HFFc6 (cell line): ENCODE data around the gene VWC2L. TPM values are rescaled to one million over a fixed set of nuclear protein-coding genes. Genes with fewer than 3 reads are reported as not detected.

Experiments
- DNase-seq: peaks from one replicate; pipeline ENCODE4 v3.0.0-alpha.2; 2018
- H3K27ac Mint-ChIP-seq: 2 replicates; pipeline ENCODE4 v1.8.0; 2020; ENCODE audit warnings: mild to moderate bottlenecking, mixed read lengths
- H3K27me3 Mint-ChIP-seq: 2 replicates; pipeline ENCODE4 v1.8.0; 2021; ENCODE audit warnings: mild to moderate bottlenecking, moderate library complexity, mixed read lengths; ENCODE audit not compliant: insufficient read depth
- H3K36me3 Mint-ChIP-seq: 2 replicates; pipeline ENCODE4 v1.8.0; 2021; ENCODE audit warnings: low read depth, mixed read lengths
- H3K4me1 Mint-ChIP-seq: 2 replicates; pipeline ENCODE4 v1.8.0; 2020; ENCODE audit warnings: low read depth, mixed read lengths
- H3K4me3 Mint-ChIP-seq: 2 replicates; pipeline ENCODE4 v1.8.0; 2020; ENCODE audit warnings: mild to moderate bottlenecking, moderate library complexity, mixed read lengths
- H3K9me3 Mint-ChIP-seq: 2 replicates; pipeline ENCODE4 v1.8.0; 2020; ENCODE audit warnings: mild to moderate bottlenecking, mixed read lengths
- total RNA-seq, 6 experiments: library from RNA; stranded (reverse); fragmentation: NEBNext Ultra II Directional; extraction: Animal tissue kit (Norgen Biotek cat#: 25700); gene quantifications; 2 replicates in 1 of 6; 3 replicates in 5 of 6; pipeline ENCODE4 v1.2.3, GENCODE V29; 2021
- TF ChIP-seq, protein P1 (sequence below): fragments of 200-600 bp; sonication (generic); IDR thresholded peaks from 2 replicates; pipeline ENCODE4 v1.5.0; 2021; ENCODE audit warnings: antibody characterized with exemption, mild to moderate bottlenecking

Gene VWC2L
- total RNA-seq, 6 experiments from 2014 or later: not detected

- no peak overlapping the region for H3K4me3 Mint-ChIP-seq
- no peaks in the 10 kb centered on the region for H3K4me1 Mint-ChIP-seq
- no peak for DNase-seq
- H3K9me3 Mint-ChIP-seq: no peaks in the 10 kb centered on the region
- H3K27me3 Mint-ChIP-seq: no peaks in the 10 kb centered on the region
- TF ChIP-seq, protein P1, sequence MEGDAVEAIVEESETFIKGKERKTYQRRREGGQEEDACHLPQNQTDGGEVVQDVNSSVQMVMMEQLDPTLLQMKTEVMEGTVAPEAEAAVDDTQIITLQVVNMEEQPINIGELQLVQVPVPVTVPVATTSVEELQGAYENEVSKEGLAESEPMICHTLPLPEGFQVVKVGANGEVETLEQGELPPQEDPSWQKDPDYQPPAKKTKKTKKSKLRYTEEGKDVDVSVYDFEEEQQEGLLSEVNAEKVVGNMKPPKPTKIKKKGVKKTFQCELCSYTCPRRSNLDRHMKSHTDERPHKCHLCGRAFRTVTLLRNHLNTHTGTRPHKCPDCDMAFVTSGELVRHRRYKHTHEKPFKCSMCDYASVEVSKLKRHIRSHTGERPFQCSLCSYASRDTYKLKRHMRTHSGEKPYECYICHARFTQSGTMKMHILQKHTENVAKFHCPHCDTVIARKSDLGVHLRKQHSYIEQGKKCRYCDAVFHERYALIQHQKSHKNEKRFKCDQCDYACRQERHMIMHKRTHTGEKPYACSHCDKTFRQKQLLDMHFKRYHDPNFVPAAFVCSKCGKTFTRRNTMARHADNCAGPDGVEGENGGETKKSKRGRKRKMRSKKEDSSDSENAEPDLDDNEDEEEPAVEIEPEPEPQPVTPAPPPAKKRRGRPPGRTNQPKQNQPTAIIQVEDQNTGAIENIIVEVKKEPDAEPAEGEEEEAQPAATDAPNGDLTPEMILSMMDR: 0 out of 2 replicates have a peak, but pooled peaks have one; percentile 8
- H3K27ac Mint-ChIP-seq: no peak overlapping the region
- no peaks in the 10 kb centered on the region for H3K36me3 Mint-ChIP-seq
Observed at GRCh38 chr2:214410128-214410775, 602 bp upstream of the VWC2L start.

- no peaks in the 10 kb centered on the region for H3K4me1 Mint-ChIP-seq
Observed at GRCh38 chr2:214412679-214413078, 1.8 kb downstream of the VWC2L start.

DNA sequence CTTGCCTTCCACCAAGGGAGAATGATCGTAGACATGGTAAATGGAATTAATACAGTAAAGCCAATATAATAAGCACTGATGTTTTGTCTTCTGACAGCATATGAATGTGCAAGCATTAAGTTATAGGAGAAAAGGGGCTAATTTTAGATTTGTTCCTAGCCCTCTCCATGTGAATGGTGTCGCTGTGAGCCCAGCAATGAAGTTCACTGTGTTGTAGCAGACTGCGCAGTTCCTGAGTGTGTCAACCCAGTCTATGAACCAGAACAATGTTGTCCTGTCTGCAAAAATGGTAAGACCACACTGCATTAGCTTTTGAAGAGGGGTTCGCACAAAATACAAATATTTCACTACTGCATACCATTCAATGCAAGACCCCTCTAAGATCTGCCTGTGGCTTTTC, 25.6 kb downstream of the VWC2L start:
- Mint-ChIP-seq H3K27ac (no peak overlapping the region), H3K27me3 (no peaks in the 10 kb centered on the region; the same call in none of the 2 replicates), H3K4me3 (no peak overlapping the region), H3K4me1 (no peaks in the 10 kb centered on the region), H3K36me3 (no peaks in the 10 kb centered on the region), H3K9me3 (no peaks in the 10 kb centered on the region; the same call in 1 of the 2 replicates)
- DNase-seq: no peak
- TF ChIP-seq, protein P1: no peak

More at GRCh38 chr2:214412679-214413078, 1.8 kb downstream of the VWC2L start:
- H3K27me3 Mint-ChIP-seq: no peaks in the 10 kb centered on the region
- no peaks in the 10 kb centered on the region for H3K36me3 Mint-ChIP-seq
- TF ChIP-seq, protein P1: no peak
- no peak overlapping the region for H3K27ac Mint-ChIP-seq
- no peaks in the 10 kb centered on the region for H3K9me3 Mint-ChIP-seq
- no peak overlapping the region for H3K4me3 Mint-ChIP-seq
- DNase-seq: no peak

DNA sequence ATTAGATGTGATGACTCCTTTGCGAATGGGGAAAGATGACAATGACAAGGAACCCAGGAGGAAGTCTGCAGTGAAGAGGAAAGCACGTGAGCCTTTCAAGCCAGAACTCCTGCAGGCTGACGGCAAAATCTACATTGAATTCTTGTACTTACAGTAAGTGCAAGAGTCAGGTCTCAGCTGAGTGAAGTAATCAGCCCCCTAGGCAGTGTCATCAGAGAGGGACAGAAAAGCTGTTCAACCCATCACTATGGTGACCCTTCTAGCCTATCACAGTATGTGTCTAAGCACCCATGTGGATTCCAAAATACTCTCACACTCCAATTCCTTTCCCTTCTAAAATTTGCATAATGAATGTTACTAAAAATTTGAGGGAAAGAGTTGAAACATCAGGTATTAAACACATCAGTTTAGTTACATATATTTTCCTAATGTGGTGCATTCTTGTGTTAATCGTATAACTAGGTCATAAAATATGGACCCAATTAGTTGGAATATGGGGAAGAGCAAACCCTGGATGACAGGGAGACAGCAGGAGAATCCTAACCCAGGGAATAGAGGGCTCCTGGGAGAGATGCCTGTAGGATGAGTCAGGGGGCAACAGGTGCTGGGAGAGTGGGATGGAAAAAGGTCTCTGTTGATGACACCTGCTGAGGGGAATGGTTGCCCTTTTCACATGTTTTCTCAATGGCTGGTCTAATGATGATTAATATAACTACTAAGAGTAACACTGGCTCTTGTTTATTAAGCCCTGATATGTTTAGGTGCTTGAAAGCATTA, 39.5 kb downstream of the VWC2L start:
- H3K27ac Mint-ChIP-seq: no peak overlapping the region
- TF ChIP-seq, protein P1: no peak
- no peaks in the 10 kb centered on the region for H3K36me3 Mint-ChIP-seq
- DNase-seq: no peak
- no peaks in the 10 kb centered on the region for H3K4me1 Mint-ChIP-seq
- no peaks in the 10 kb centered on the region; the same call in 1 of the 2 replicates for H3K9me3 Mint-ChIP-seq
- H3K4me3 Mint-ChIP-seq: no peak overlapping the region
- no peaks in the 10 kb centered on the region; the same call in 1 of the 2 replicates for H3K27me3 Mint-ChIP-seq

DNA sequence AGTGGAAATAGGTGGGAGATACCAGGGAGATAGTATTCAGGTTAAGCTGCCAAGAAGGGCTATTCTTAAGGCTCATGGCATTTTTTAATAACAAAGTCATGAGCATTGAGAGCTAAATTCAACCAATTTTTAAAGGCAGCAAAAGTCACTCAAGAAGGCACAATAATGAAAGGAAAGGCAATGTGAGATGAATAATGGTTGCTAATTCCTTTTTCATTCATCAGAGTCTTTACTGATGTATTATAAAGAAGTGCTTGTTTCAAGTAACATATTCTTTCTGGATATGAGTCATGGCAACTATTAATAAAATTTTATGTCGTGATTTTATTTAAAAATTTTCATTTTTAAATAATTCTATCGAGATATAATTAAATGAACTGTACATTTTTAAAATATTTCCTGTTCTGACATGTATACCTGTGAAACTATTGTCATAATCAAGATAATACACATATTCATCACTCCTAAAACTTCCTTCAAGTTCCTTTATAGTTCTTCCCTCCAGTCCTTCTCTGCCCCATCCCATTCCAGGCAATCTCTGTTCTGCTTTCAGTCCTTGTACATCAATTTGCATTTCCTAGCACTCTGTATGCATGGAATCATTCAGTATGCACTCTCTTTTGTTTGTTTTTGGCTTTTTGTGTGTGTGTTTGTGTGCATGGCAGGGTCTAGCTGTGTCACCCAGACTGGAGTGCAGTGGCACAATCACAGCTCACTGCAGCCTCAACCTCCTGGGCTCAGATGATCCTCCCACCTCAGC, 40.8 kb downstream of the VWC2L start:
- Mint-ChIP-seq H3K36me3 (no peaks in the 10 kb centered on the region), H3K4me3 (no peak overlapping the region), H3K9me3 (peaks cover 4% of the 10 kb centered on the region; the same call in 1 of the 2 replicates), H3K27ac (no peak overlapping the region), H3K4me1 (no peaks in the 10 kb centered on the region), H3K27me3 (no peaks in the 10 kb centered on the region; the same call in 1 of the 2 replicates)
- TF ChIP-seq, protein P1: no peak
- no peak for DNase-seq
